IPS DF 4.7 (cell line): ENCODE data around the gene EGFLAM.
"Not testable (repeated sequence)": the region's sequence is repeated elsewhere in the genome, so short reads cannot be mapped to it uniquely, and the experiment has no call there.

ENCODE experiments used
- DNase-seq: peaks from one replicate; pipeline ENCODE4 v3.0.0-alpha.2; 2013; ENCODE audit warnings: low spot score; ENCODE audit errors: extremely low read depth

The EGFLAM gene

GRCh38 chr5:38329132-38329715, 70.9 kb downstream of the EGFLAM start:
- no peak for DNase-seq

GRCh38 chr5:38330207-38330606, 71.8 kb downstream of the EGFLAM start:
- no peak for DNase-seq

- no peak for DNase-seq
Measured at GRCh38 chr5:38331831-38332230, 73.5 kb downstream of the EGFLAM start.

- not testable (repeated sequence) for DNase-seq
Measured at GRCh38 chr5:38333181-38333580, 74.8 kb downstream of the EGFLAM start.

- DNase-seq, result no peak
Measured at GRCh38 chr5:38338455-38338854, 80.1 kb downstream of the EGFLAM start.

- DNase-seq, result no peak
Measured at GRCh38 chr5:38339446-38339845, 81.1 kb downstream of the EGFLAM start.

GRCh38 chr5:38341056-38341455, 82.7 kb downstream of the EGFLAM start:
- DNase-seq, result no peak

- no peak for DNase-seq
Measured at GRCh38 chr5:38341641-38342040, 83.3 kb downstream of the EGFLAM start.

GRCh38 chr5:38342261-38342660, 83.9 kb downstream of the EGFLAM start:
- no peak for DNase-seq

GRCh38 chr5:38344891-38345290, 86.5 kb downstream of the EGFLAM start:
- DNase-seq, result no peak

- DNase-seq, result no peak
Measured at GRCh38 chr5:38346593-38346992, 88.2 kb downstream of the EGFLAM start.

- DNase-seq, result no peak
Measured at GRCh38 chr5:38347040-38347763, 88.8 kb downstream of the EGFLAM start.

GRCh38 chr5:38347896-38348295, 89.5 kb downstream of the EGFLAM start:
- DNase-seq, result no peak

- no peak for DNase-seq
Measured at GRCh38 chr5:38360323-38361061, 102.1 kb downstream of the EGFLAM start.

- no peak for DNase-seq
Measured at GRCh38 chr5:38362713-38363112, 104.4 kb downstream of the EGFLAM start.

GRCh38 chr5:38364825-38365224, 106.5 kb downstream of the EGFLAM start:
- no peak for DNase-seq

- no peak for DNase-seq
Measured at GRCh38 chr5:38367410-38367809, 109.1 kb downstream of the EGFLAM start.

- no peak for DNase-seq
Measured at GRCh38 chr5:38367966-38368365, 109.6 kb downstream of the EGFLAM start.

- no peak for DNase-seq
Measured at GRCh38 chr5:38369692-38370091, 111.3 kb downstream of the EGFLAM start.

GRCh38 chr5:38370358-38371100, 112.2 kb downstream of the EGFLAM start:
- DNase-seq, result no peak

GRCh38 chr5:38371596-38371995, 113.2 kb downstream of the EGFLAM start:
- no peak for DNase-seq

- no peak for DNase-seq
Measured at GRCh38 chr5:38373743-38374142, 115.4 kb downstream of the EGFLAM start.
